A673 (cell line): Measurements from ENCODE around the gene KCNJ10. TPM values are rescaled to one million over a fixed set of nuclear protein-coding genes. Genes with fewer than 3 reads are reported as not detected.

Source experiments
- BruUV-seq: library from RNA; stranded (reverse); fragments of 400-500 nt; replicated peaks from 2 replicates; lab custom pipeline; 2021; lab: Mats Ljungman, UMichigan
- CTCF ChIA-PET: fragments of 300-600 bp; sonication (Branson Sonifier 250); formaldehyde crosslinking; loops from one replicate; lab custom pipeline; 2022; ENCODE audit warnings: antibody characterized with exemption; lab: Charles Lee
- POLR2A ChIA-PET: fragments of 300-600 bp; sonication (Branson Sonifier 250); formaldehyde crosslinking; loops from one replicate; lab custom pipeline; 2022; ENCODE audit warnings: antibody characterized with exemption; ENCODE audit not compliant: low non-redundant PET; lab: Charles Lee
- DNase-seq: peaks from one replicate; pipeline ENCODE4 v3.0.0-alpha.2; 2015; ENCODE audit warnings: low spot score
- H3K27ac ChIP-seq: fragments of 200-600 bp; sonication (generic); 2 replicates; pipeline ENCODE4 v1.5.1; 2016; ENCODE audit warnings: mixed run types, low read depth, mild to moderate bottlenecking, mixed read lengths, antibody characterized with exemption, low read length; ENCODE audit not compliant: poor library complexity, severe bottlenecking
- H3K27me3 ChIP-seq: fragments of 200-600 bp; sonication (generic); replicated peaks from 2 replicates; pipeline ENCODE4 v1.6.1; 2017; ENCODE audit warnings: mixed run types, low read depth, mild to moderate bottlenecking, mixed read lengths, antibody characterized with exemption, low read length; ENCODE audit not compliant: insufficient read depth, poor library complexity
- H3K36me3 ChIP-seq: fragments of 200-600 bp; sonication (generic); 2 replicates; pipeline ENCODE4 v1.6.1; 2016; ENCODE audit warnings: mixed run types, mild to moderate bottlenecking, mixed read lengths, antibody characterized with exemption, low read length; ENCODE audit not compliant: insufficient read depth, poor library complexity, severe bottlenecking
- H3K4me1 ChIP-seq: fragments of 200-600 bp; sonication (generic); 2 replicates; pipeline ENCODE4 v1.6.1; 2017; ENCODE audit warnings: mixed run types, mild to moderate bottlenecking, mixed read lengths, antibody characterized with exemption, low read length; ENCODE audit not compliant: insufficient read depth, poor library complexity, severe bottlenecking
- H3K4me3 ChIP-seq: fragments of 200-600 bp; sonication (generic); 2 replicates; pipeline ENCODE4 v1.5.1; 2016; ENCODE audit warnings: low read depth, mixed run types, mild to moderate bottlenecking, mixed read lengths, low read length; ENCODE audit not compliant: poor library complexity, severe bottlenecking
- H3K9me3 ChIP-seq: fragments of 200-600 bp; sonication (generic); 2 replicates; pipeline ENCODE4 v1.6.1; 2016; ENCODE audit warnings: mixed run types, low read depth, mild to moderate bottlenecking, mixed read lengths, antibody characterized with exemption, low read length; ENCODE audit not compliant: poor library complexity, severe bottlenecking
- CTCF ChIP-seq: fragments of 300-800, 200-600 bp; sonication (generic); conservative IDR thresholded peaks from 2 replicates; pipeline ENCODE4 v1.5.1; 2017; ENCODE audit warnings: low read depth, mild to moderate bottlenecking, antibody characterized with exemption, low read length, moderate library complexity, mixed read lengths
- EZH2 ChIP-seq: fragments of 200-600 bp; sonication (generic); IDR thresholded peaks from 2 replicates; pipeline ENCODE4 v1.6.1; 2017; ENCODE audit warnings: borderline replicate concordance, low read depth, mild to moderate bottlenecking, mixed read lengths, antibody characterized with exemption, low read length; ENCODE audit not compliant: poor library complexity, severe bottlenecking
- intact Hi-C: fragments of 100-400 bp; cut with micrococcal nuclease; formaldehyde crosslinking; loops from one replicate; pipeline ENCODE4 v1.10.0; 2022; ENCODE audit not compliant: unreplicated experiment
- total RNA-seq: library from RNA; stranded (reverse); gene quantifications from 2 replicates; pipeline ENCODE4 v1.2.3, GENCODE V29; 2021

Gene KCNJ10
- total RNA-seq, 1 experiment from 2014 or later = not detected

GRCh38 chr1:160062230-160062532 is 7.8 kb downstream of the KCNJ10 start:
- no peak for TF ChIP-seq CTCF
- TF ChIP-seq EZH2 = no peak
- H3K4me3 ChIP-seq = no peak overlapping the region

GRCh38 chr1:160061369-160062229 is 8.4 kb downstream of the KCNJ10 start:
- Histone ChIP-seq H3K36me3 (no peaks in the 10 kb centered on the region), H3K4me3 (no peak overlapping the region), H3K27ac (no peak overlapping the region), H3K9me3 (no peaks in the 10 kb centered on the region), H3K4me1 (no peaks in the 10 kb centered on the region), H3K27me3 (peaks cover 7% of the 10 kb centered on the region)
- ChIA-PET POLR2A (no interaction called here), CTCF (no interaction called here)
- no peak for DNase-seq
- intact Hi-C loops = no loop called here
- TF ChIP-seq CTCF (no peak), EZH2 (no peak)
- no TSS peak for BruUV-seq

More at GRCh38 chr1:160062230-160062532, 7.8 kb downstream of the KCNJ10 start:
- Histone ChIP-seq H3K9me3 (no peaks in the 10 kb centered on the region), H3K4me1 (no peaks in the 10 kb centered on the region), H3K27me3 (peaks cover 4% of the 10 kb centered on the region), H3K36me3 (no peaks in the 10 kb centered on the region), H3K27ac (no peak overlapping the region)
- ChIA-PET POLR2A (no interaction called here), CTCF (no interaction called here)
- DNase-seq = no peak
- intact Hi-C loops = no loop called here
- no TSS peak for BruUV-seq

- Histone ChIP-seq H3K4me3 (no peak overlapping the region), H3K9me3 (no peaks in the 10 kb centered on the region), H3K4me1 (no peaks in the 10 kb centered on the region), H3K36me3 (no peaks in the 10 kb centered on the region), H3K27me3 (peaks cover 38% of the 10 kb centered on the region), H3K27ac (no peak overlapping the region)
- no TSS peak for BruUV-seq
- intact Hi-C loops = no loop called here
- no peak for TF ChIP-seq EZH2
- TF ChIP-seq CTCF = peak; percentile 52
- ChIA-PET CTCF (interaction anchor here (0.9 to 2.5 kb wide), 4 partner anchors 18 to 318 kb away, joined by 4 to 17 read pairs (median 6); no protein-coding TSS in a partner anchor), POLR2A (no interaction called here)
- peak; percentile 18 for DNase-seq
Observed at GRCh38 chr1:160058087-160058486, 11.9 kb downstream of the KCNJ10 start.
